ENCODE measurements around the gene ACTR5.

- TF ChIP-seq SUZ12 (IDR thresholded peaks at IDR 0.05; ENCODE audit: low read depth, low read length) (no peak), RAD21 (CRISPR knock-in tag; IDR thresholded peaks at IDR 0.05) (no peak)
These were observed 43.7 kb downstream of the ACTR5 start for GRCh38 chr20:38791940-38792339.
